HG03175 (cell line): ENCODE data around the gene DES.
"Not testable (repeated sequence)": the region's sequence is repeated elsewhere in the genome, so short reads cannot be mapped to it uniquely, and the experiment has no call there.

Experiments used
- ATAC-seq: cut with Tn5 transposase; IDR thresholded peaks from one replicate; pipeline ENCODE4 v1.9.1; 2021; ENCODE audit warnings: mild to moderate bottlenecking, moderate library complexity; ENCODE audit not compliant: unreplicated experiment

DES gene

GRCh38 chr2:219399716-219400478 lies 18.3 kb upstream of the DES start:
- no peak for ATAC-seq

- no peak for ATAC-seq
These were observed 17.6 kb upstream of the DES start for GRCh38 chr2:219400562-219400961.

GRCh38 chr2:219401606-219402005 lies 16.6 kb upstream of the DES start:
- no peak for ATAC-seq

GRCh38 chr2:219402665-219403515 lies 15.3 kb upstream of the DES start:
- ATAC-seq = peak; percentile 86

GRCh38 chr2:219403861-219404260 lies 14.3 kb upstream of the DES start:
- ATAC-seq = no peak

GRCh38 chr2:219404291-219404910 lies 13.8 kb upstream of the DES start:
- ATAC-seq = no peak

GRCh38 chr2:219404954-219405353 lies 13.2 kb upstream of the DES start:
- ATAC-seq = no peak

- no peak for ATAC-seq
These were observed 12.7 kb upstream of the DES start for GRCh38 chr2:219405451-219405850.

- ATAC-seq = no peak
These were observed 12.0 kb upstream of the DES start for GRCh38 chr2:219405958-219406860.

GRCh38 chr2:219406861-219407230 lies 11.3 kb upstream of the DES start:
- ATAC-seq = no peak

GRCh38 chr2:219407343-219407742 lies 10.8 kb upstream of the DES start:
- not testable (repeated sequence) for ATAC-seq

- no peak for ATAC-seq
These were observed 10.0 kb upstream of the DES start for GRCh38 chr2:219408204-219408603.

GRCh38 chr2:219408631-219409030 lies 9.5 kb upstream of the DES start:
- ATAC-seq = no peak

GRCh38 chr2:219409619-219410018 lies 8.6 kb upstream of the DES start:
- ATAC-seq = no peak

- no peak for ATAC-seq
These were observed 7.8 kb upstream of the DES start for GRCh38 chr2:219410390-219410789.

GRCh38 chr2:219414857-219415256 lies 3.3 kb upstream of the DES start:
- ATAC-seq = no peak

GRCh38 chr2:219415580-219416234 lies 2.5 kb upstream of the DES start:
- ATAC-seq = no peak

GRCh38 chr2:219416235-219416602 lies 2.0 kb upstream of the DES start:
- ATAC-seq = no peak

GRCh38 chr2:219416938-219417337 lies 1.2 kb upstream of the DES start:
- no peak for ATAC-seq

- no peak for ATAC-seq
These were observed 803 bp upstream of the DES start for GRCh38 chr2:219417374-219417773.
